Kidney epithelial cell (primary cell): ENCODE data around the gene UBE2E1. TPM values are rescaled to one million over a fixed set of nuclear protein-coding genes. Genes with fewer than 3 reads are reported as not detected.

Experiments used
- DNase-seq: peaks from one replicate; pipeline ENCODE4 v3.0.0-alpha.2; 2010; ENCODE audit warnings: low read depth
- H3K27me3 ChIP-seq: 2 replicates; pipeline ENCODE4 v1.6.0; 2011; ENCODE audit warnings: low read length; ENCODE audit not compliant: control insufficient read depth, insufficient read depth
- H3K36me3 ChIP-seq: 2 replicates; pipeline ENCODE4 v1.5.1; 2011; ENCODE audit warnings: low read length; ENCODE audit not compliant: control insufficient read depth, insufficient read depth
- H3K4me3 ChIP-seq: 2 replicates; pipeline ENCODE4 v1.5.1; 2011; ENCODE audit warnings: low read depth, mild to moderate bottlenecking, control low read depth, low read length
- CTCF ChIP-seq: IDR thresholded peaks from 2 replicates; pipeline ENCODE4 v1.5.1; 2011; ENCODE audit warnings: mild to moderate bottlenecking, moderate library complexity, low read length, control low read depth, inconsistent platforms; ENCODE audit not compliant: insufficient read depth, poor library complexity, severe bottlenecking
- total RNA-seq: library from RNA; depleted of rRNA; stranded (reverse); fragments of >200 nt; gene quantifications from 2 replicates; pipeline ENCODE4 v1.2.3, GENCODE V29; 2015

Gene UBE2E1
- total RNA-seq, 1 donor from 2014 or later, result 68.4 TPM

GRCh38 chr3:23824699-23825444, 19.1 kb downstream of the UBE2E1 start:
- Histone ChIP-seq H3K4me3 (no peak overlapping the region), H3K27me3 (no peaks in the 10 kb centered on the region), H3K36me3 (no peaks in the 10 kb centered on the region)
- TF ChIP-seq CTCF, result no peak
- DNase-seq, result no peak

- no peaks in the 10 kb centered on the region for H3K27me3 ChIP-seq
- TF ChIP-seq CTCF, result no peak
- no peak overlapping the region for H3K4me3 ChIP-seq
- no peak for DNase-seq
- no peaks in the 10 kb centered on the region for H3K36me3 ChIP-seq
Measured at GRCh38 chr3:23825802-23826201, 20.0 kb downstream of the UBE2E1 start.

GRCh38 chr3:23826382-23827064, 20.8 kb downstream of the UBE2E1 start:
- TF ChIP-seq CTCF, result no peak
- DNase-seq, result no peak
- no peaks in the 10 kb centered on the region for H3K27me3 ChIP-seq
- H3K4me3 ChIP-seq, result no peak overlapping the region
- no peaks in the 10 kb centered on the region for H3K36me3 ChIP-seq

GRCh38 chr3:23829242-23829934, 23.6 kb downstream of the UBE2E1 start:
- DNase-seq, result no peak
- Histone ChIP-seq H3K27me3 (no peaks in the 10 kb centered on the region), H3K36me3 (no peaks in the 10 kb centered on the region), H3K4me3 (no peak overlapping the region)
- no peak for TF ChIP-seq CTCF

- Histone ChIP-seq H3K36me3 (no peaks in the 10 kb centered on the region), H3K27me3 (no peaks in the 10 kb centered on the region), H3K4me3 (no peak overlapping the region)
- TF ChIP-seq CTCF, result no peak
- DNase-seq, result no peak
Measured at GRCh38 chr3:23830869-23831484, 25.2 kb downstream of the UBE2E1 start.
